Trophoblast cell (in vitro differentiated cells and primary cell): ENCODE data around the gene LRMDA.

Experiments used
- DNase-seq, 2 donors: peaks; one replicate each; pipeline ENCODE4 v3.0.0-alpha.2; 2016
- H2AFZ ChIP-seq: 2 replicates; pipeline ENCODE4 v1.6.1; 2013; ENCODE audit warnings: low read length, moderate library complexity, mild to moderate bottlenecking; ENCODE audit not compliant: insufficient read depth, poor library complexity
- H2AK5ac ChIP-seq: 2 replicates; pipeline ENCODE4 v1.6.1; 2013; ENCODE audit warnings: mild to moderate bottlenecking, low read length
- H2BK120ac ChIP-seq: 2 replicates; pipeline ENCODE4 v1.6.1; 2013; ENCODE audit warnings: low read length, mild to moderate bottlenecking, moderate library complexity; ENCODE audit not compliant: insufficient read depth, poor library complexity
- H2BK12ac ChIP-seq: 2 replicates; pipeline ENCODE4 v1.6.1; 2013; ENCODE audit warnings: mild to moderate bottlenecking, low read length, moderate library complexity
- H2BK5ac ChIP-seq: 2 replicates; pipeline ENCODE4 v1.6.1; 2013; ENCODE audit warnings: low read length, low read depth, moderate library complexity, mild to moderate bottlenecking; ENCODE audit not compliant: poor library complexity
- H3K14ac ChIP-seq: 2 replicates; pipeline ENCODE4 v1.6.1; 2013; ENCODE audit warnings: mild to moderate bottlenecking, low read length
- H3K18ac ChIP-seq: 2 replicates; pipeline ENCODE4 v1.6.1; 2013; ENCODE audit warnings: mild to moderate bottlenecking, low read length
- H3K23ac ChIP-seq: 2 replicates; pipeline ENCODE4 v1.6.1; 2013; ENCODE audit warnings: low read length
- H3K27ac ChIP-seq: 2 replicates; pipeline ENCODE4 v1.5.1; 2013; ENCODE audit warnings: low read depth, mild to moderate bottlenecking, inconsistent platforms, low read length, moderate library complexity
- H3K27me3 ChIP-seq: 2 replicates; pipeline ENCODE4 v1.6.1; 2013; ENCODE audit warnings: inconsistent platforms, mild to moderate bottlenecking, low read length, moderate library complexity; ENCODE audit not compliant: insufficient read depth
- H3K36me3 ChIP-seq, 2 experiments: 1 replicate in 1 of 2; 2 replicates in 1 of 2; pipeline ENCODE4 v1.6.1; 2013; ENCODE audit warnings: low read length in 2 of 2, mild to moderate bottlenecking in 2 of 2, moderate library complexity in 1 of 2; ENCODE audit not compliant: insufficient read depth in 2 of 2, control insufficient read depth in 1 of 2
- H3K4ac ChIP-seq: 2 replicates; pipeline ENCODE4 v1.6.1; 2013; ENCODE audit warnings: low read depth, mild to moderate bottlenecking, low read length, moderate library complexity
- H3K4me1 ChIP-seq, 2 experiments: 1 replicate in 1 of 2; 2 replicates in 1 of 2; pipeline ENCODE4 v1.6.1; 2013; ENCODE audit warnings: low read length in 2 of 2, mild to moderate bottlenecking in 2 of 2, moderate library complexity in 1 of 2; ENCODE audit not compliant: insufficient read depth in 2 of 2, control insufficient read depth in 1 of 2
- H3K4me2 ChIP-seq: 2 replicates; pipeline ENCODE4 v1.6.1; 2013; ENCODE audit warnings: inconsistent platforms, mild to moderate bottlenecking, low read length, moderate library complexity
- H3K4me3 ChIP-seq: 2 replicates; pipeline ENCODE4 v1.5.1; 2013; ENCODE audit warnings: mild to moderate bottlenecking, low read depth, low read length, inconsistent platforms
- H3K79me1 ChIP-seq: one replicate; pipeline ENCODE4 v1.6.1; 2013; ENCODE audit warnings: low read length
- H3K79me2 ChIP-seq: 2 replicates; pipeline ENCODE4 v1.6.1; 2013; ENCODE audit warnings: low read length, mild to moderate bottlenecking; ENCODE audit not compliant: control insufficient read depth, insufficient read depth, poor library complexity
- H3K9ac ChIP-seq: 2 replicates; pipeline ENCODE4 v1.6.1; 2013; ENCODE audit warnings: mild to moderate bottlenecking, low read length
- H3K9me3 ChIP-seq: 2 replicates; pipeline ENCODE4 v1.6.1; 2013; ENCODE audit warnings: low read depth, mild to moderate bottlenecking, control low read depth, inconsistent platforms, low read length; ENCODE audit not compliant: insufficient read depth
- H4K12ac ChIP-seq: 2 replicates; pipeline ENCODE4 v1.6.1; 2013; ENCODE audit warnings: low read depth, mild to moderate bottlenecking, low read length, moderate library complexity
- H4K8ac ChIP-seq: 2 replicates; pipeline ENCODE4 v1.6.1; 2013; ENCODE audit warnings: low read depth, mild to moderate bottlenecking, low read length, moderate library complexity
- H4K91ac ChIP-seq: one replicate; pipeline ENCODE4 v1.6.1; 2013; ENCODE audit warnings: low read depth, mild to moderate bottlenecking, low read length, moderate library complexity
- WGBS: extraction: QIAGEN DNeasy Blood & Tissue Kit; methylation state at CpG from one replicate; pipeline ENCODE4 v1.1.7; 2013; ENCODE audit warnings: missing lambda C conversion rate; ENCODE audit not compliant: insufficient read length, insufficient coverage; ENCODE audit errors: extremely low coverage; 5-methylcytosine and 5-hydroxymethylcytosine counted together

Gene LRMDA

DNA sequence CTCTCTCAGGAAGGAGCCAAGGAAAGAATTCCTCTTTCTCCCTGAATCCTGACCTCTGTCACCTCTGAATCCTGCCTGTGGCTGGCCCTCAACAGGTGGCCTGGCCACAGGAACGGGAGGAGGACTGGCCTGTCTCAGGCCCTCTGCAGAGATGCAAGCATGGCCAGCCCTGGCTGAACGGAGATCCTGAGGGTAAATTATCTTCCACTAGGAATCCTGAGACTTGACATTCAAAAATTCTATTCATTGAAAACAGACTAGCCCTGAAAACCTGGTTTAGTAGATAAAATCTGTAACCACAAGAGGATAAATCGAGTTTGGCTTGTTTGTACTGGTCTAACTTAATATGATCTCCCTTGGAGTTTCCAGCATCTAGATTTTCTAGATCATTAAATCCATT, 579.3 kb downstream of the LRMDA start:
- peaks cover 8 to 10% of the 10 kb centered on the region in 2 experiments for H3K4me1 ChIP-seq
- no peak overlapping the region for H4K91ac ChIP-seq
- H4K8ac ChIP-seq = no peak overlapping the region
- H3K79me2 ChIP-seq = no peaks in the 10 kb centered on the region
- no peak overlapping the region for H2AFZ ChIP-seq
- H3K36me3 ChIP-seq = no peaks in the 10 kb centered on the region
- WGBS = no CpG with 5 or more reads among the region's 3 CpGs
- peaks cover 1% of the 10 kb centered on the region for H3K9me3 ChIP-seq
- no peak overlapping the region for H2BK120ac ChIP-seq
- no peak for DNase-seq
- no peak overlapping the region for H2BK5ac ChIP-seq
- no peak overlapping the region for H3K9ac ChIP-seq
- H3K27me3 ChIP-seq = no peaks in the 10 kb centered on the region
- H3K14ac ChIP-seq = no peak overlapping the region
- no peak overlapping the region for H3K23ac ChIP-seq
- no peak overlapping the region for H3K4ac ChIP-seq
- no peak overlapping the region for H3K27ac ChIP-seq
- H2AK5ac ChIP-seq = no peak overlapping the region
- H3K4me3 ChIP-seq = no peak overlapping the region
- no peak overlapping the region for H2BK12ac ChIP-seq
- H4K12ac ChIP-seq = no peak overlapping the region
- H3K79me1 ChIP-seq = no peaks in the 10 kb centered on the region
- no peak overlapping the region for H3K18ac ChIP-seq
- H3K4me2 ChIP-seq = no peak overlapping the region

DNA sequence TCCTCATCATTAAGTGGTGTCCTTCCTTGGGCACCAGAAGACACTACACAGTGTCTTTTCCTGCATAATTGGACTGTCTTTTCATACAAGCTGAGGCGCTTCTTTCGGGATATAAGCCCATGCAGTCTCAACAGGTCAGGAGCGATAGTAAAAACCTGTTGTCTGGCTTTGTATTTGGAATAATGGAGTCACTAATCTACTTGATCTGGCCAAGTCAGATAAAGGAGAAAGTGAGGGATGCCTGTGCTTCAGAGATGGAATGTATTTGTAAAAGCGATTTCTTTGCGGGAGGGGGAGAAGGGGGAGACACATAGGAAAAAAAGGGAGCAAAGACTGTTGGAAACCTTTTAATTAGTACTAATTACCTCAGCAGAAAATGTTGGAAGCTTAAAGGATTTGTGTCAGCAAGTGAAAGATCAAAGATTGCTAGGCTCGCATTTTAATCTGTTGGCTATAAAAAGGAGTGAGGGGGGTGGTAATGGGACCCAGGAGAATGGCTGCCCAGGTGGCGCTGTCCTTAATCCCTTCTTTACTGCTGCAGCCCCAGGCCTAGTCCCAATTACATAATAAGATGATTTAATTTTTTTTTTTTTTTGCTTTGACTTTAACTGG, 581.4 kb downstream of the LRMDA start:
- no peak overlapping the region for H2AK5ac ChIP-seq
- no peak overlapping the region for H3K4ac ChIP-seq
- no peaks in the 10 kb centered on the region for H3K79me1 ChIP-seq
- no peak overlapping the region for H2BK5ac ChIP-seq
- H3K27me3 ChIP-seq = no peaks in the 10 kb centered on the region
- no peak overlapping the region for H3K14ac ChIP-seq
- no CpG with 5 or more reads among the region's 7 CpGs for WGBS
- no peak overlapping the region for H4K91ac ChIP-seq
- no peak overlapping the region for H3K18ac ChIP-seq
- no peak overlapping the region for H3K4me3 ChIP-seq
- no peak overlapping the region for H3K27ac ChIP-seq
- H3K4me2 ChIP-seq = no peak overlapping the region
- peaks cover 1% of the 10 kb centered on the region for H3K9me3 ChIP-seq
- no peak overlapping the region for H2BK120ac ChIP-seq
- H3K23ac ChIP-seq = no peak overlapping the region
- H3K36me3 ChIP-seq = no peaks in the 10 kb centered on the region
- DNase-seq = no peak
- H3K4me1 ChIP-seq = peaks cover 8 to 10% of the 10 kb centered on the region in 2 experiments
- H4K12ac ChIP-seq = no peak overlapping the region
- no peak overlapping the region for H2AFZ ChIP-seq
- H2BK12ac ChIP-seq = no peak overlapping the region
- H3K79me2 ChIP-seq = no peaks in the 10 kb centered on the region
- H4K8ac ChIP-seq = no peak overlapping the region
- H3K9ac ChIP-seq = no peak overlapping the region

DNA sequence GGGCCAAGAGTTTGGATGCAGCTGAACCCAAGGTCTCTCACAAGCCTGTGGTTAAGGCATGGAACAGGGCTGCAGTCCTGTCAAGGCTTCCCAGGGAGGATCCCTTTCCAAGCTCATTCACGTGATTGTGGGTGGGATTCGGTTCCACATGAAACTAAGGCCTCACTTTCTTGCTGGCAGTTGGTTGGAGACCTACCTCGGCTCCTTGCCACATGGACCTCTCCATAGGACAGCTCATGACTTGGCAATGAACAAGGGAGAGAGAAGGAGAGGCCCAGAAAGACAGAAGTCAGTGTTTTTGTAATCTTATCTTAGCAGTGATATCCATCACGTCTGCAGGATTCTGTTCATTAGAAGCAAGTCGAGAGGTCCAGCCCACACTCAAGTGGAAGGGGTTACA, 583.8 kb downstream of the LRMDA start:
- no peak overlapping the region for H2AFZ ChIP-seq
- no peaks in the 10 kb centered on the region for H3K79me2 ChIP-seq
- H4K91ac ChIP-seq = no peak overlapping the region
- no peak overlapping the region for H3K27ac ChIP-seq
- H4K12ac ChIP-seq = no peak overlapping the region
- H2BK12ac ChIP-seq = no peak overlapping the region
- no CpG with 5 or more reads among the region's 5 CpGs for WGBS
- no peaks in the 10 kb centered on the region for H3K36me3 ChIP-seq
- H3K18ac ChIP-seq = no peak overlapping the region
- no peak overlapping the region for H3K9ac ChIP-seq
- H3K4ac ChIP-seq = no peak overlapping the region
- H3K23ac ChIP-seq = no peak overlapping the region
- no peak overlapping the region for H3K4me2 ChIP-seq
- peaks cover 1% of the 10 kb centered on the region for H3K9me3 ChIP-seq
- H2BK120ac ChIP-seq = no peak overlapping the region
- H2AK5ac ChIP-seq = no peak overlapping the region
- H3K4me1 ChIP-seq = peaks cover 3 to 4% of the 10 kb centered on the region in 2 experiments
- H3K14ac ChIP-seq = no peak overlapping the region
- no peak overlapping the region for H2BK5ac ChIP-seq
- H3K79me1 ChIP-seq = no peaks in the 10 kb centered on the region
- DNase-seq = no peak
- H3K4me3 ChIP-seq = no peak overlapping the region
- no peaks in the 10 kb centered on the region for H3K27me3 ChIP-seq
- H4K8ac ChIP-seq = no peak overlapping the region

DNA sequence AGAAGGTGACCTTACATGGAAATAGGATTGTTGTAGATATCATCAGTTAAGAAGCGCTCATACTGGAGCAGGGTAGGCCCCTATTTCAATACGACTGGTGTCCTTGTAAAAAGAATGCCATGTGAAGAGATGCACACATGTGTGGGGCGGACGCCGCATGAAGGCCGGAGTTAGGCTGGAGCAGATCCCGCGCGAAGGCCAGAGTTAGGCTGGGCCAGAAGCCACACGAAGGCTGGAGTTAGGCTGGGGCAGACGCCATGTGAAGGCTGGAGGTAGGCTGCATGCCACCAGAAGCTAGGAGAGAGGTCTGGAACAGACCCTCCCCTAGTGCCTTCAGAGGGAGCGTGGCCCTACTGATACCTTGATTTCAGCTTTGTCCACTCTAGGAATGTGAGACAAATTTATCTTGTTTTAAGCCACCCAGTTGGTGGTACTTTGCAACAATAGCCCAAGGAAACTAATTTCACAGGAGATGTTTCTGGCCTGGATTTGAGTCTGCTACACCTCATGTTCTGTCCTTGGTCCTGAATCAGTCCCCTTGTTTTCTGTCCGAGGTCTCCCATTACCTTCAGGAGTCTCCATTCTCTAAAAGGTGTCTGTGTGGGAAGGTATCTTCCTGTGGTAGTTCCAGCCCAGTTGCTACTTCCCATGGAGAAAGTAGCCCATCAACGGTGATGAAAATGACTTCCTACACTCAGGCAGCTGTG, 585.8 kb downstream of the LRMDA start:
- H2AK5ac ChIP-seq = no peak overlapping the region
- H3K23ac ChIP-seq = no peak overlapping the region
- H3K4me3 ChIP-seq = no peak overlapping the region
- DNase-seq = no peak
- no peaks in the 10 kb centered on the region for H3K79me2 ChIP-seq
- no peak overlapping the region for H2BK5ac ChIP-seq
- no peak overlapping the region for H2BK12ac ChIP-seq
- H3K79me1 ChIP-seq = no peaks in the 10 kb centered on the region
- no peaks in the 10 kb centered on the region for H3K36me3 ChIP-seq
- no peak overlapping the region for H3K18ac ChIP-seq
- no peak overlapping the region for H3K4me2 ChIP-seq
- H3K9ac ChIP-seq = no peak overlapping the region
- H2BK120ac ChIP-seq = no peak overlapping the region
- no peak overlapping the region for H3K27ac ChIP-seq
- no peak overlapping the region for H3K14ac ChIP-seq
- H3K4me1 ChIP-seq = peaks cover 0 to 2% of the 10 kb centered on the region in 2 experiments
- no peak overlapping the region for H4K91ac ChIP-seq
- WGBS = no CpG with 5 or more reads among the region's 14 CpGs
- no peaks in the 10 kb centered on the region for H3K27me3 ChIP-seq
- no peak overlapping the region for H4K12ac ChIP-seq
- no peak overlapping the region for H3K4ac ChIP-seq
- H3K9me3 ChIP-seq = no peaks in the 10 kb centered on the region
- no peak overlapping the region for H2AFZ ChIP-seq
- H4K8ac ChIP-seq = no peak overlapping the region
